Activated CD8-positive, alpha-beta memory T cell treated with anti-CD3 and anti-CD28 coated beads for 24 hours (primary cell): ENCODE results near the gene OR5A2.
"Not testable (repeated sequence)": the region's sequence is repeated elsewhere in the genome, so short reads cannot be mapped to it uniquely, and the experiment has no call there.

ENCODE experiments used
- DNase-seq: peaks from one replicate; pipeline ENCODE4 v3.0.0-alpha.2; 2020

The OR5A2 gene

GRCh38 chr11:59380263-59381059 lies 45.8 kb downstream of the OR5A2 start:
- DNase-seq, result no peak

GRCh38 chr11:59372324-59372723 lies 53.9 kb downstream of the OR5A2 start:
- DNase-seq, result not testable (repeated sequence)

GRCh38 chr11:59368238-59369022 lies 57.8 kb downstream of the OR5A2 start:
- DNase-seq, result no peak
